IMR-90 (cell line): Measurements from ENCODE around the gene POLR1A. TPM values are rescaled to one million over a fixed set of nuclear protein-coding genes. Genes with fewer than 3 reads are reported as not detected.
A peak's percentile ranks its signal among the peaks of the same experiment; 100 is the strongest.

ENCODE experiments used
- ATAC-seq: fragments of 200-7000 bp; cut with Tn5 transposase; 2 replicates; pipeline ENCODE4 v1.9.1; 2020; ENCODE audit warnings: low read depth, mild to moderate bottlenecking, moderate library complexity
- BruUV-seq: library from RNA; stranded (reverse); fragments of 400-500 nt; replicated peaks from 2 replicates; lab custom pipeline; 2021; lab: Mats Ljungman, UMichigan
- CTCF ChIA-PET: fragments of 300-600 bp; formaldehyde crosslinking; extraction: SDS; loops from one replicate; lab custom pipeline; 2021; ENCODE audit warnings: antibody characterized with exemption; lab: Yijun Ruan, JAX
- POLR2A ChIA-PET: fragments of 300-600 bp; sonication (Branson Sonifier 250); formaldehyde crosslinking; loops from one replicate; lab custom pipeline; 2022; ENCODE audit warnings: antibody characterized with exemption; ENCODE audit not compliant: unreplicated experiment; lab: Charles Lee
- DNase-seq: peaks from one replicate; pipeline ENCODE4 v3.0.0; 2013
- H2AFZ ChIP-seq: replicated peaks from 2 replicates; pipeline ENCODE3; 2013; ENCODE audit warnings: low read length, mild to moderate bottlenecking; ENCODE audit not compliant: poor library complexity
- H2AK5ac ChIP-seq: 2 replicates; pipeline ENCODE4 v1.6.1; 2013; ENCODE audit warnings: low read depth, low read length, inconsistent platforms
- H2AK9ac ChIP-seq: replicated peaks from 2 replicates; pipeline ENCODE3; 2013; ENCODE audit warnings: mild to moderate bottlenecking, low read depth, low read length, moderate library complexity; ENCODE audit not compliant: poor library complexity
- H2BK120ac ChIP-seq: 2 replicates; pipeline ENCODE4 v1.6.1; 2013; ENCODE audit warnings: low read depth, low read length, inconsistent platforms
- H2BK15ac ChIP-seq: 3 replicates; pipeline ENCODE4 v1.6.1; 2013; ENCODE audit warnings: low read depth, low read length, inconsistent platforms
- H2BK20ac ChIP-seq: 2 replicates; pipeline ENCODE4 v1.6.1; 2013; ENCODE audit warnings: low read depth, mild to moderate bottlenecking, inconsistent platforms, low read length, moderate library complexity
- H2BK5ac ChIP-seq: 2 replicates; pipeline ENCODE4 v1.6.1; 2013; ENCODE audit warnings: mild to moderate bottlenecking, low read depth, low read length, inconsistent platforms; ENCODE audit not compliant: poor library complexity, severe bottlenecking
- H3K14ac ChIP-seq: replicated peaks from 2 replicates; pipeline ENCODE4 v1.6.1; 2013; ENCODE audit warnings: low read depth, low read length, inconsistent platforms
- H3K18ac ChIP-seq: 2 replicates; pipeline ENCODE4 v1.6.1; 2013; ENCODE audit warnings: low read depth, low read length, control low read depth
- H3K23ac ChIP-seq: 2 replicates; pipeline ENCODE4 v1.6.1; 2013; ENCODE audit warnings: low read depth, low read length, inconsistent platforms
- H3K27ac ChIP-seq: 2 replicates; pipeline ENCODE4 v1.5.1; 2013; ENCODE audit warnings: mild to moderate bottlenecking, control low read depth, low read length; ENCODE audit not compliant: insufficient read depth
- H3K27me3 ChIP-seq: 2 replicates; pipeline ENCODE4 v1.6.1; 2013; ENCODE audit warnings: low read length; ENCODE audit not compliant: control insufficient read depth, insufficient read depth
- H3K36me3 ChIP-seq: 2 replicates; pipeline ENCODE4 v1.6.1; 2013; ENCODE audit warnings: low read length, mixed read lengths; ENCODE audit not compliant: control insufficient read depth, insufficient read depth
- H3K4ac ChIP-seq: 2 replicates; pipeline ENCODE4 v1.6.1; 2013; ENCODE audit warnings: low read depth, low read length, inconsistent platforms
- H3K4me1 ChIP-seq: 2 replicates; pipeline ENCODE4 v1.6.1; 2013; ENCODE audit warnings: low read length, mixed read lengths; ENCODE audit not compliant: control insufficient read depth, insufficient read depth
- H3K4me2 ChIP-seq: 2 replicates; pipeline ENCODE4 v1.6.1; 2013; ENCODE audit warnings: low read depth, mild to moderate bottlenecking, control low read depth, low read length, moderate library complexity
- H3K4me3 ChIP-seq: 2 replicates; pipeline ENCODE4 v1.5.1; 2013; ENCODE audit warnings: low read depth, mild to moderate bottlenecking, control low read depth, low read length, moderate library complexity; ENCODE audit not compliant: insufficient read depth
- H3K56ac ChIP-seq: 2 replicates; pipeline ENCODE4 v1.6.1; 2013; ENCODE audit warnings: low read length, inconsistent platforms; ENCODE audit not compliant: insufficient read depth; ENCODE audit errors: extremely low read depth
- H3K79me1 ChIP-seq, 2 experiments: 2 replicates each; pipeline ENCODE4 v1.6.1; 2013; ENCODE audit warnings: low read length in 2 of 2, inconsistent platforms in 1 of 2, low read depth in 1 of 2
- H3K9ac ChIP-seq: 2 replicates; pipeline ENCODE4 v1.6.1; 2013; ENCODE audit warnings: low read depth, low read length, control low read depth
- H3K9me1 ChIP-seq: 2 replicates; pipeline ENCODE4 v1.6.1; 2013; ENCODE audit warnings: low read length, inconsistent platforms; ENCODE audit not compliant: insufficient read depth
- H3K9me3 ChIP-seq: 2 replicates; pipeline ENCODE4 v1.6.1; 2013; ENCODE audit warnings: low read length; ENCODE audit not compliant: control insufficient read depth, insufficient read depth
- H4K20me1 ChIP-seq: 2 replicates; pipeline ENCODE4 v1.6.1; 2013; ENCODE audit warnings: low read length, inconsistent platforms; ENCODE audit not compliant: insufficient read depth
- H4K5ac ChIP-seq: 2 replicates; pipeline ENCODE4 v1.6.1; 2013; ENCODE audit warnings: mild to moderate bottlenecking, low read depth, low read length, control low read depth
- H4K8ac ChIP-seq, 2 experiments: 2 replicates each; pipeline ENCODE4 v1.6.1; 2013; ENCODE audit warnings: low read depth in 2 of 2, low read length in 2 of 2, control low read depth in 1 of 2, inconsistent platforms in 1 of 2
- H4K91ac ChIP-seq: 2 replicates; pipeline ENCODE4 v1.6.1; 2013; ENCODE audit warnings: low read depth, low read length, inconsistent platforms; ENCODE audit not compliant: insufficient read depth
- SMC3 ChIP-seq: fragments of 150-350 bp; IDR thresholded peaks from 2 replicates; pipeline ENCODE4 v1.6.1; 2016; ENCODE audit warnings: low read depth, mild to moderate bottlenecking, antibody characterized with exemption, low read length, moderate library complexity
- WGBS, 2 experiments: methylation state at CpG; one replicate each; pipeline versions ENCODE4 v1.1.5 to v1.1.7; 2013; ENCODE audit warnings: missing lambda C conversion rate in 2 of 2; ENCODE audit not compliant: insufficient read length in 1 of 2; ENCODE audit errors: extremely low coverage in 2 of 2; 5-methylcytosine and 5-hydroxymethylcytosine counted together
- dilution Hi-C: fragments of 300-500 bp; cut with HindIII; formaldehyde crosslinking; loops from one replicate; pipeline ENCODE4 v1.14.3; 2018; ENCODE audit warnings: low sequenced_read_pairs; ENCODE audit not compliant: unreplicated experiment
- in situ Hi-C: fragments of 300-500 bp; cut with MboI; formaldehyde crosslinking; loops from 3 replicates; pipeline ENCODE4 v1.14.3; 2019; ENCODE audit warnings: low sequenced_read_pairs, inconsistent platforms, mixed read lengths
- intact Hi-C: fragments of 100-400 bp; cut with micrococcal nuclease; formaldehyde crosslinking; loops from 2 replicates; pipeline ENCODE4 v1.10.0; 2022
- polyA plus RNA-seq, 3 experiments: library from polyadenylated mRNA; depleted of rRNA; stranded (reverse); fragments of >200 nt; gene quantifications; 2 replicates each; pipeline ENCODE4 v1.2.3, GENCODE V29; 2012; ENCODE audit warnings: low replicate concordance in 1 of 3
- total RNA-seq: library from RNA; depleted of rRNA; stranded (reverse); fragments of >200 nt; gene quantifications from 2 replicates; pipeline ENCODE4 v1.2.3, GENCODE V29; 2012

Gene POLR1A
- total and polyA plus RNA-seq, 2 of the 4 experiments (the other 2 are of a cell fraction) = 7.6 to 27.4 TPM

- H3K9ac ChIP-seq = no peak overlapping the region
- no peak overlapping the region for H3K27ac ChIP-seq
- H3K4me1 ChIP-seq = peaks cover 3% of the 10 kb centered on the region; the same call in 1 of the 2 replicates
- H3K56ac ChIP-seq = no peak overlapping the region
- POLR2A ChIA-PET = no interaction called here
- TF ChIP-seq SMC3 = no peak
- no peaks in the 10 kb centered on the region; the same call in 1 of the 2 replicates for H3K9me1 ChIP-seq
- no peaks in the 10 kb centered on the region for H4K20me1 ChIP-seq
- no peaks in the 10 kb centered on the region for H3K9me3 ChIP-seq
- H4K5ac ChIP-seq = no peak overlapping the region
- H3K4ac ChIP-seq = no peak overlapping the region
- CTCF ChIA-PET = no interaction called here
- dilution Hi-C loops = no loop called here
- H2AK5ac ChIP-seq = no peak overlapping the region
- intact Hi-C loops = no loop called here
- no TSS peak for BruUV-seq
- H2AK9ac ChIP-seq = no peak overlapping the region
- 93% methylated on average over 3 of the region's 9 CpGs; no CpG with 5 or more reads in 1 of the 2 experiments for WGBS, 2 experiments
- no peak overlapping the region for H3K18ac ChIP-seq
- no peak overlapping the region for H2AFZ ChIP-seq
- ATAC-seq (peak; percentile 42), DNase-seq (no peak)
- no peak overlapping the region for H2BK15ac ChIP-seq
- no peak overlapping the region for H2BK5ac ChIP-seq
- H3K4me3 ChIP-seq = no peak overlapping the region
- no peak overlapping the region for H4K91ac ChIP-seq
- in situ Hi-C loops = no loop called here
- no peak overlapping the region for H3K14ac ChIP-seq
- H3K79me1 ChIP-seq = peaks cover 0 to 21% of the 10 kb centered on the region in 2 experiments; a peak in 2 of 4 replicates
- no peak overlapping the region for H3K23ac ChIP-seq
- no peak overlapping the region for H2BK20ac ChIP-seq
- H3K36me3 ChIP-seq = peaks cover 60% of the 10 kb centered on the region
- H3K4me2 ChIP-seq = no peak overlapping the region
- H3K27me3 ChIP-seq = no peaks in the 10 kb centered on the region
- no peak overlapping the region for H2BK120ac ChIP-seq
- H4K8ac ChIP-seq = no peak overlapping the region
Measured at GRCh38 chr2:86072271-86072858, 33.3 kb downstream of the POLR1A start.
